Measurements from ENCODE around the gene MBNL1. TPM values are rescaled to one million over a fixed set of nuclear protein-coding genes. Genes with fewer than 3 reads are reported as not detected.

The MBNL1 gene
- total and polyA plus RNA-seq, 2 donors (not counting 3 experiments of a cell fraction or from before 2014, with no cell fraction given), result 179 to 362 TPM

GRCh38 chr3:152252755-152253154, 16.0 kb upstream of the MBNL1 start:
- CTCF ChIA-PET, result interaction anchor here (0.8 kb wide), 1 partner anchor 8 kb away, joined by 3 read pairs; no protein-coding TSS in a partner anchor
- no peaks in the 10 kb centered on the region for H4K20me1 ChIP-seq (replicated peaks; ENCODE audit: control insufficient read depth, extremely low read depth, insufficient read depth, low read length)
- H3K4me3 ChIP-seq (replicated peaks in 1 of 3; ENCODE audit: insufficient read depth in 1 of 3, low read depth in 1 of 3, low read length in 3 of 3), result no peak overlapping the region
- no peaks in the 10 kb centered on the region for H3K4me1 ChIP-seq (ENCODE audit: control insufficient read depth, extremely low read depth, insufficient read depth, low read length)
- DNase-seq (ENCODE audit: low read depth, low spot score), result no peak
- no TSS peak for BruUV-seq (replicated peaks)
- no peaks in the 10 kb centered on the region for H3K27me3 ChIP-seq (ENCODE audit: control insufficient read depth in 2 of 2, insufficient read depth in 2 of 2, low read length in 2 of 2)
- no peaks in the 10 kb centered on the region for H3K36me3 ChIP-seq (ENCODE audit: control insufficient read depth in 2 of 2, extremely low read depth in 1 of 2, insufficient read depth in 2 of 2, low read length in 2 of 2)
- no peak for FAIRE-seq
- H3K79me2 ChIP-seq (ENCODE audit: control insufficient read depth, insufficient read depth, low read length), result no peaks in the 10 kb centered on the region
- H3K9ac ChIP-seq (replicated peaks; ENCODE audit: extremely low read depth, insufficient read depth, low read length), result no peak overlapping the region
- POLR2A ChIA-PET, result no interaction called here
- TF ChIP-seq FOS (IDR thresholded peaks at IDR 0.05; ENCODE audit: borderline replicate concordance, insufficient read depth, low read length), result no peak
- no peak for TF ChIP-seq CTCF (IDR thresholded peaks at IDR 0.05; ENCODE audit: extremely low read depth in 1 of 2, insufficient read depth in 1 of 2, low read depth in 1 of 2, low read length in 2 of 2)
- no peak for TF ChIP-seq POLR2AphosphoS5 (IDR thresholded peaks at IDR 0.05; ENCODE audit: insufficient read depth, low read depth, low read length)
- no peak for TF ChIP-seq MAX (IDR thresholded peaks at IDR 0.05; ENCODE audit: insufficient read depth, insufficient read length)
- TF ChIP-seq POLR2A (IDR thresholded peaks at IDR 0.05; ENCODE audit: low read depth, low read length), result no peak
- TF ChIP-seq JUN (IDR thresholded peaks at IDR 0.05; ENCODE audit: borderline replicate concordance, insufficient read depth, insufficient read length, low read depth), result no peak
- no peak for TF ChIP-seq GATA2 (IDR thresholded peaks at IDR 0.05; ENCODE audit: insufficient read depth, insufficient read length, low read depth, low read length)
- H3K9me3 ChIP-seq (replicated peaks; ENCODE audit: control insufficient read depth, insufficient read depth, low read length), result no peaks in the 10 kb centered on the region
- no peaks in the 10 kb centered on the region for H3K9me1 ChIP-seq (replicated peaks; ENCODE audit: control insufficient read depth, extremely low read depth, insufficient read depth, low read length)
- intact Hi-C loops (cut with micrococcal nuclease), result no loop called here
- no peak overlapping the region for H3K4me2 ChIP-seq (ENCODE audit: insufficient read depth, low read length)
- no peak overlapping the region for H3K27ac ChIP-seq (ENCODE audit: insufficient read depth, low read depth, low read length)
- dilution Hi-C loops (cut with MboI; ENCODE audit: extremely low pct_ligation_motif_present, low sequenced_read_pairs), result no loop called here
- no peak overlapping the region for H2AFZ ChIP-seq (ENCODE audit: low read depth, low read length)
